ENCODE data around the gene ZNF813. TPM values are rescaled to one million over a fixed set of nuclear protein-coding genes. Genes with fewer than 3 reads are reported as not detected.
"Not testable (repeated sequence)": the region's sequence is repeated elsewhere in the genome, so short reads cannot be mapped to it uniquely, and the experiment has no call there.

The ZNF813 gene
- total RNA-seq, 6 experiments from 2014 or later = 0.74 to 1.6 (median 1.1) TPM

GRCh38 chr19:53455828-53456227 is 11.7 kb upstream of the ZNF813 start:
- Histone ChIP-seq H3K9me3 (peaks cover 0 to 54% (median 22%) of the 10 kb centered on the region in 4 donors), H3K4me3 (no peak overlapping the region), H3K27me3 (no peaks in the 10 kb centered on the region), H3K36me3 (peaks cover 0 to 34% (median 15%) of the 10 kb centered on the region in 4 donors), H3K4me1 (no peaks in the 10 kb centered on the region), H3K27ac (no peak overlapping the region)
- DNase-seq (no peak), ATAC-seq (no peak)
- intact Hi-C loops (cut with DNase I) = no loop called here
- no peak for TF ChIP-seq POLR2A (IDR thresholded peaks at IDR 0.05)
- no peak for TF ChIP-seq CTCF (IDR thresholded peaks at IDR 0.05)
- 90% methylated on average over 9 of the region's 9 CpGs for WGBS (ENCODE audit: insufficient coverage, low coverage, low lambda C conversion rate, missing lambda C conversion rate)

GRCh38 chr19:53460131-53460721 is 7.3 kb upstream of the ZNF813 start:
- intact Hi-C loops (cut with DNase I); H3K27me3 ChIP-seq; H3K4me1 ChIP-seq; ATAC-seq; H3K4me3 ChIP-seq; H3K36me3 ChIP-seq; DNase-seq; H3K27ac ChIP-seq: not testable (repeated sequence)
- WGBS (ENCODE audit: insufficient coverage, low coverage, low lambda C conversion rate, missing lambda C conversion rate) = 33% methylated on average over 11 of the region's 11 CpGs
- peaks cover 0 to 31% (median 19%) of the 10 kb centered on the region in 4 donors for H3K9me3 ChIP-seq

GRCh38 chr19:53461866-53462265 is 5.7 kb upstream of the ZNF813 start:
- DNase-seq (no peak), ATAC-seq (no peak)
- H3K27ac ChIP-seq = no peak overlapping the region
- H3K27me3 ChIP-seq = no peaks in the 10 kb centered on the region
- TF ChIP-seq CTCF (IDR thresholded peaks at IDR 0.05) (no peak), POLR2A (IDR thresholded peaks at IDR 0.05) (no peak)
- H3K4me1 ChIP-seq = no peaks in the 10 kb centered on the region
- H3K36me3 ChIP-seq = no peaks in the 10 kb centered on the region
- 80% methylated on average over 6 of the region's 6 CpGs for WGBS (ENCODE audit: insufficient coverage, low coverage, low lambda C conversion rate, missing lambda C conversion rate)
- peaks cover 0 to 14% (median 9%) of the 10 kb centered on the region in 4 donors for H3K9me3 ChIP-seq
- H3K4me3 ChIP-seq = no peak overlapping the region
- intact Hi-C loops (cut with DNase I) = no loop called here

- no peaks in the 10 kb centered on the region for H3K27me3 ChIP-seq
- ATAC-seq (no peak), DNase-seq (no peak)
- WGBS (ENCODE audit: insufficient coverage, low coverage, low lambda C conversion rate, missing lambda C conversion rate) = 56% methylated on average over 14 of the region's 14 CpGs
- H3K36me3 ChIP-seq = no peaks in the 10 kb centered on the region
- intact Hi-C loops (cut with DNase I) = no loop called here
- peaks cover 0 to 4% (median 3%) of the 10 kb centered on the region in 4 donors for H3K9me3 ChIP-seq
- H3K4me1 ChIP-seq = no peaks in the 10 kb centered on the region
- TF ChIP-seq POLR2A (IDR thresholded peaks at IDR 0.05) = no peak
- no peak for TF ChIP-seq CTCF (IDR thresholded peaks at IDR 0.05)
- H3K27ac ChIP-seq = no peak overlapping the region
- H3K4me3 ChIP-seq = no peak overlapping the region
Measured at GRCh38 chr19:53462861-53463260, 4.7 kb upstream of the ZNF813 start.

- TF ChIP-seq POLR2A (IDR thresholded peaks at IDR 0.05) (no peak), CTCF (IDR thresholded peaks at IDR 0.05) (no peak)
- intact Hi-C loops (cut with DNase I) = no loop called here
- Histone ChIP-seq H3K27ac (no peak overlapping the region), H3K27me3 (no peaks in the 10 kb centered on the region), H3K4me3 (no peak overlapping the region), H3K4me1 (no peaks in the 10 kb centered on the region), H3K36me3 (no peaks in the 10 kb centered on the region), H3K9me3 (peaks cover 0 to under 1% (median 0%) of the 10 kb centered on the region in 4 donors)
- peak; percentile 48 to 70 (median 62) for ATAC-seq
- WGBS (ENCODE audit: insufficient coverage, low coverage, low lambda C conversion rate, missing lambda C conversion rate) = 13% methylated on average over 14 of the region's 19 CpGs
- peak; percentile 53 to 69 (median 60) for DNase-seq
Measured at GRCh38 chr19:53463263-53463662, 4.3 kb upstream of the ZNF813 start.
